Activated CD8-positive, alpha-beta memory T cell treated with anti-CD3 and anti-CD28 coated beads for 4 hours (primary cell): ENCODE results near the gene ELMO3.

Source experiments
- DNase-seq, 2 donors: peaks; one replicate each; pipeline ENCODE4 v3.0.0-alpha.2; 2020; ENCODE audit warnings: low read depth in 2 of 2

The ELMO3 gene

GRCh38 chr16:67198238-67198734 lies 645 bp upstream of the ELMO3 start:
- no peak for DNase-seq

- DNase-seq = no peak
Observed at GRCh38 chr16:67199808-67200198, 872 bp downstream of the ELMO3 start.

- no peak for DNase-seq
Observed at GRCh38 chr16:67200491-67200890, 1.6 kb downstream of the ELMO3 start.

GRCh38 chr16:67201411-67202345 lies 2.7 kb downstream of the ELMO3 start:
- DNase-seq = no peak

GRCh38 chr16:67202426-67202825 lies 3.5 kb downstream of the ELMO3 start:
- no peak for DNase-seq

- no peak for DNase-seq
Observed at GRCh38 chr16:67202956-67203493, 4.1 kb downstream of the ELMO3 start.

GRCh38 chr16:67204076-67204475 lies 5.1 kb downstream of the ELMO3 start:
- DNase-seq = no peak

GRCh38 chr16:67206129-67206837 lies 7.4 kb downstream of the ELMO3 start:
- no peak for DNase-seq

- DNase-seq = no peak
Observed at GRCh38 chr16:67206838-67207248, 7.9 kb downstream of the ELMO3 start.

GRCh38 chr16:67207249-67208091 lies 8.5 kb downstream of the ELMO3 start:
- DNase-seq = no peak

GRCh38 chr16:67208154-67208896 lies 9.4 kb downstream of the ELMO3 start:
- no peak for DNase-seq

GRCh38 chr16:67209565-67209964 lies 10.6 kb downstream of the ELMO3 start:
- no peak for DNase-seq

- DNase-seq = no peak
Observed at GRCh38 chr16:67210069-67210937, 11.4 kb downstream of the ELMO3 start.

- DNase-seq = no peak
Observed at GRCh38 chr16:67211674-67212073, 12.7 kb downstream of the ELMO3 start.

GRCh38 chr16:67212766-67213165 lies 13.8 kb downstream of the ELMO3 start:
- no peak for DNase-seq

GRCh38 chr16:67213197-67214019 lies 14.5 kb downstream of the ELMO3 start:
- no peak for DNase-seq

- DNase-seq = no peak
Observed at GRCh38 chr16:67215706-67216105, 16.8 kb downstream of the ELMO3 start.

- DNase-seq = no peak
Observed at GRCh38 chr16:67216612-67217490, 17.9 kb downstream of the ELMO3 start.
